Lower lobe of right lung (tissue), 2 donors: Measurements from ENCODE around the gene PIWIL1. TPM values are rescaled to one million over a fixed set of nuclear protein-coding genes. Genes with fewer than 3 reads are reported as not detected.

Source experiments
- ATAC-seq, 2 donors: fragments of 200-7000 bp; cut with Tn5 transposase; one replicate each; pipeline ENCODE4 v1.9.1; 2020 to 2022; ENCODE audit warnings: mild to moderate bottlenecking in 2 of 2, moderate library complexity in 2 of 2
- DNase-seq: peaks from one replicate; pipeline ENCODE4 v3.0.0-alpha.2; 2020
- H3K27ac ChIP-seq: fragments of 200-600 bp; one replicate; pipeline ENCODE4 v1.8.0; 2022
- H3K27me3 ChIP-seq: fragments of 200-600 bp; one replicate; pipeline ENCODE4 v1.8.0; 2022; ENCODE audit warnings: low read depth
- H3K36me3 ChIP-seq: fragments of 200-600 bp; one replicate; pipeline ENCODE4 v1.8.0; 2022; ENCODE audit warnings: mild to moderate bottlenecking
- H3K4me1 ChIP-seq: fragments of 200-600 bp; one replicate; pipeline ENCODE4 v1.8.0; 2022
- H3K4me3 ChIP-seq: fragments of 200-600 bp; one replicate; pipeline ENCODE4 v1.8.0; 2022; ENCODE audit warnings: mild to moderate bottlenecking
- H3K9me3 ChIP-seq: fragments of 200-600 bp; one replicate; pipeline ENCODE4 v1.8.0; 2022
- intact Hi-C: fragments of 100-400 bp; cut with DNase I; formaldehyde crosslinking; loops from one replicate; pipeline ENCODE4 v1.11.0; 2022
- total RNA-seq: library from RNA; stranded (reverse); fragmentation: NEBNext Ultra II Directional; extraction: Animal tissue kit (Norgen Biotek cat#: 25700); gene quantifications from one replicate; pipeline ENCODE4 v1.2.1, GENCODE V29; 2021
- TF ChIP-seq, protein P1 (sequence below): fragments of 200-600 bp; IDR thresholded peaks from one replicate; pipeline ENCODE4 v1.8.0; 2022; ENCODE audit warnings: antibody characterized with exemption, mild to moderate bottlenecking
- donor health status: DM: no; HTN: yes; CAD: no; lungs with severe emphysema.

Gene PIWIL1
- total RNA-seq, 1 donor from 2014 or later: not detected

DNA sequence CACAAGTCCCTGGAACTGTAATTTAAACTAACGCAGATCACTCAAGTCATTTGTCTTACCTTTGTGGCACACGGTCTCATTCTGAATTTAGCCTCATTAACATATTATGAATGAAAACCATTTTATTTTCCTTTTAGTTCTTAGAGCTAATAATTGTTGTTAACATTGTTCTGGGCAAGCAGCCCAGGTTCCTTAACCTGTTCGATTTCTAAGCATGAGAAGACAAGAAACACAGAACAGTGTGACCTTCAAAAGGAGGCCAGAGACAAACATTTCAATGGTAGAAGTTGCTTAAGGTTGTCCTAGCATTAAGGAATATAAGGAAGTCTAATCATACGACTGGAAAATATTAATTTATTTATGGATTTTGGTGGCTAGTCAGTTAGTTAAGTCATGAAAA, 35.2 kb downstream of the PIWIL1 start:
- DNase-seq (no peak), ATAC-seq (no peak)
- H3K36me3 ChIP-seq: no peaks in the 10 kb centered on the region
- H3K27me3 ChIP-seq: peaks cover 17% of the 10 kb centered on the region
- H3K4me1 ChIP-seq: no peaks in the 10 kb centered on the region
- intact Hi-C loops: no loop called here
- TF ChIP-seq, protein P1, sequence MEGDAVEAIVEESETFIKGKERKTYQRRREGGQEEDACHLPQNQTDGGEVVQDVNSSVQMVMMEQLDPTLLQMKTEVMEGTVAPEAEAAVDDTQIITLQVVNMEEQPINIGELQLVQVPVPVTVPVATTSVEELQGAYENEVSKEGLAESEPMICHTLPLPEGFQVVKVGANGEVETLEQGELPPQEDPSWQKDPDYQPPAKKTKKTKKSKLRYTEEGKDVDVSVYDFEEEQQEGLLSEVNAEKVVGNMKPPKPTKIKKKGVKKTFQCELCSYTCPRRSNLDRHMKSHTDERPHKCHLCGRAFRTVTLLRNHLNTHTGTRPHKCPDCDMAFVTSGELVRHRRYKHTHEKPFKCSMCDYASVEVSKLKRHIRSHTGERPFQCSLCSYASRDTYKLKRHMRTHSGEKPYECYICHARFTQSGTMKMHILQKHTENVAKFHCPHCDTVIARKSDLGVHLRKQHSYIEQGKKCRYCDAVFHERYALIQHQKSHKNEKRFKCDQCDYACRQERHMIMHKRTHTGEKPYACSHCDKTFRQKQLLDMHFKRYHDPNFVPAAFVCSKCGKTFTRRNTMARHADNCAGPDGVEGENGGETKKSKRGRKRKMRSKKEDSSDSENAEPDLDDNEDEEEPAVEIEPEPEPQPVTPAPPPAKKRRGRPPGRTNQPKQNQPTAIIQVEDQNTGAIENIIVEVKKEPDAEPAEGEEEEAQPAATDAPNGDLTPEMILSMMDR: no peak
- no peak overlapping the region for H3K27ac ChIP-seq
- H3K4me3 ChIP-seq: no peak overlapping the region
- no peaks in the 10 kb centered on the region for H3K9me3 ChIP-seq

DNA sequence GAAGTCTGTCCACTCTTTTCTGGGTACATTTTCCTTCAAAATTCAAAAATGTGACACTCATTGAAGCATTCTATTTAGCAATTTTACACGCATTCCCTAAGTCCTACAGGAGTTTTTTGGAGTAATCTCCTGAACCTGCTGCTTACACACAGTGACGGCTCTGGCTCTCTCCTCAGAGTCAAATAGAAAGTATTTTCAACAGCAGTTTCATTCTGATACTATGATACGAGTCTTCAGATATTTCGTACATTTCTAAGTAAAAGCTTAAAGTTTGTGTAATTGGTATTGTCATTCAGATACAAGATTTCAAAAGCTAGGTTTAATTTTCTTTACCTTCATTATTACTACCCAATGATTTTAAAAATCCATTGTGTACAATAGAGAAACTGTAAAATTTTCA, 36.4 kb downstream of the PIWIL1 start:
- intact Hi-C loops: no loop called here
- TF ChIP-seq, protein P1: no peak
- H3K27me3 ChIP-seq: peaks cover 13% of the 10 kb centered on the region

DNA sequence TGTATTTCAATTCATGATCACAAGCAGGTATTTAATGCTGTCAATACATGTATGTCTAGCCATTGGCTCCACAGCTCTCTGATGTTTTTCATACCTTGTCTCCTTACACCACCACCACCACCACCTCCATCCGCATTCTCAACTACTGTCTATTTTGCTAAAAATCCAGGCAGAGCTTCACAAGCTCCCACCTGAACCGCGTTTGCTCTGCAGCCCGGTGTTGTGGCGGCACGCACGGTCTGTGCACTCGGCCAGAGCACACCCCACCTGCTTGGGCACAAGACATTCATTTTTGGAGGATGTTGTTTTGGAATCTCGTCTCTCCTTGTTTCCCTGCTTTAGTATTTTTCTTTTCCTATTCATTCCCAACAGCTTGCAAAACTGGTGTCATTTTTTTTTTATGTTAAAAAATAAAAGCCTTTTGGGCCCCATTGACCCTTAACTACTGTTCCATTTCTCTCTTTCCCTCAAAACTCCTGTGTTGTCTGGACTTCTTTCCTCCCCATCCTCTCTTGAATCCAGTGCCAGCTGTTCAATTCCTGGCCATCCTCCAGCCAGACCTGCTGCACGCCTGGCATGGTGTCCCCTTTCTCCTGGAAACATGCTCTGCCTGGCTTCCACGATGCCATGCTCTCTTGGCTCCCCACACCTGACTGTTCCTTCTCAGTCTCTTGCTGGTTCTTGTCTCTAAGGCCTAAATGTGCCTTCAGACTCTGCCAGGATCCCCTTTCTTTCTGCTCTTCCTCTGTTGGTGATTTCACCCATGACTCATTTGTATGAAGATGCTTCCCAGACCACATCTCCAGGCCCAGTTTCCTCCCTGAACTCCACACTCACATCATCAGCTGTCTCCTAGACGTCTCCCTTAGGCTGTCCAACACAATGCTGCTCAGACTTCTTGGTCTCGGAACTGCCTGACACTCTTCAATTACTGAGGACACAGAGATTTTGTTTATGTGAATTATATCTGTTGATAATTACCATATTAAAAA, 37.9 kb downstream of the PIWIL1 start:
- DNase-seq: no peak
- no peaks in the 10 kb centered on the region for H3K4me1 ChIP-seq
- H3K9me3 ChIP-seq: no peaks in the 10 kb centered on the region
- intact Hi-C loops: no loop called here
- no peaks in the 10 kb centered on the region for H3K36me3 ChIP-seq
- no peak for ATAC-seq
- no peak overlapping the region for H3K4me3 ChIP-seq
- TF ChIP-seq, protein P1: no peak
- H3K27ac ChIP-seq: no peak overlapping the region
- H3K27me3 ChIP-seq: peaks cover 12% of the 10 kb centered on the region

More for the DNA sequence above, 36.4 kb downstream of the PIWIL1 start:
- Histone ChIP-seq H3K27ac (no peak overlapping the region), H3K9me3 (no peaks in the 10 kb centered on the region), H3K36me3 (no peaks in the 10 kb centered on the region), H3K4me3 (no peak overlapping the region), H3K4me1 (no peaks in the 10 kb centered on the region)
- ATAC-seq (no peak), DNase-seq (no peak)

DNA sequence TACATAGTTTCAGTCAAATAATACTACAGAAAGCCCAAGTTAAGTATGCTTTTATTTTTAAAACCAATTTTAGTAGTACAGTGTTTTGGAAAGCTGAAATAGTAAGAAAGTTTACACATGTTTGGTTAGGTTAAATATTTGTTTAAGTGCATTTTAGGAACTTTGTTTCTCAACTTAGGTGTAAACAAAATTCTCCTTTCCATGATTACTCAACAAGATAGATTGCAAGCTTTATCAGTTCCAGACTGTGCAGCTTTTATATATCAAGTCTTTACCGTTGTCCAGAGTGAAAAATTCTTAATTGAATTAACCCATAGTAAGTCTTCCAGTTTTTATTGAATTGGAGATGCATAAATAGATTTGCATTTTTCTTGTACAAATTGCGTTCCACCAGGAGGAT, 45.1 kb downstream of the PIWIL1 start:
- Histone ChIP-seq H3K36me3 (no peaks in the 10 kb centered on the region), H3K4me3 (no peak overlapping the region), H3K9me3 (no peaks in the 10 kb centered on the region), H3K4me1 (no peaks in the 10 kb centered on the region), H3K27ac (no peak overlapping the region), H3K27me3 (no peaks in the 10 kb centered on the region)
- DNase-seq (no peak), ATAC-seq (no peak)
- TF ChIP-seq, protein P1: no peak
- intact Hi-C loops: no loop called here

DNA sequence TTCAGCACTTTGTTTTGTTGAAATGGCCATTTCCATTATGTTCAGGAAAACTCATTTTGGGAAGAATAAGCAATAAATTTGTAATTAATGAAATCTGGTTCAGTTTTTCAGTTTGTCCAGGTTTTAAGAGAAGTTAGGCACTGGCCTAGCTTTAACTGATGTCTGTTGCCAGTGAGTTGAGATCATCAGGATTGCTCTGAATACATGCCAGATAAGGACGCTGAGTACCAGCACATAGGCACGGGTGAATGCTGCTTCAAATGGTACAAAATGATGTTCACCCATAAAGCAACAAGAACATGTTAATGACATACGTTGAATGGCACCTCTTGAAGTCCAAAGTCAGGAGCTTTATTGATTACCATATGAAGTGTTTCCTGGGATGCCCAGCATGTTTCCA, 46.5 kb downstream of the PIWIL1 start:
- H3K4me1 ChIP-seq: no peaks in the 10 kb centered on the region
- DNase-seq (no peak), ATAC-seq (no peak)
- no peak overlapping the region for H3K27ac ChIP-seq
- H3K36me3 ChIP-seq: no peaks in the 10 kb centered on the region
- no peak overlapping the region for H3K4me3 ChIP-seq
- H3K9me3 ChIP-seq: no peaks in the 10 kb centered on the region
- no peaks in the 10 kb centered on the region for H3K27me3 ChIP-seq
- TF ChIP-seq, protein P1: no peak
- intact Hi-C loops: no loop called here
